GM23248 (cell line): ENCODE measurements around the gene STK36. TPM values are rescaled to one million over a fixed set of nuclear protein-coding genes. Genes with fewer than 3 reads are reported as not detected.

Experiments
- DNase-seq: peaks from one replicate; pipeline ENCODE4 v3.0.0-alpha.2; 2015
- H2AFZ ChIP-seq: fragments of 200-600 bp; sonication (generic); 2 replicates; pipeline ENCODE4 v1.6.1; 2016; ENCODE audit warnings: antibody characterized with exemption
- H3F3A ChIP-seq: fragments of 200-600 bp; sonication (generic); 2 replicates; pipeline ENCODE4 v1.6.1; 2016; ENCODE audit warnings: mild to moderate bottlenecking, antibody characterized with exemption, mixed run types; ENCODE audit not compliant: insufficient read depth
- H3K27ac ChIP-seq: fragments of 200-600 bp; sonication (generic); 2 replicates; pipeline ENCODE4 v1.5.1; 2016; ENCODE audit warnings: mild to moderate bottlenecking
- H3K27me3 ChIP-seq: fragments of 200-600 bp; sonication (generic); replicated peaks from 2 replicates; pipeline ENCODE4 v1.6.1; 2016; ENCODE audit warnings: mild to moderate bottlenecking; ENCODE audit not compliant: insufficient read depth
- H3K36me3 ChIP-seq: fragments of 200-600 bp; sonication (generic); 2 replicates; pipeline ENCODE4 v1.6.1; 2016; ENCODE audit warnings: low read depth, mild to moderate bottlenecking
- H3K4me1 ChIP-seq: fragments of 200-600 bp; sonication (generic); 2 replicates; pipeline ENCODE4 v1.6.1; 2016; ENCODE audit warnings: mild to moderate bottlenecking; ENCODE audit not compliant: insufficient read depth
- H3K4me2 ChIP-seq: fragments of 200-600 bp; sonication (generic); one replicate; pipeline ENCODE4 v1.6.1; 2016; ENCODE audit warnings: mild to moderate bottlenecking; ENCODE audit not compliant: unreplicated experiment
- H3K4me3 ChIP-seq: fragments of 200-600 bp; sonication (generic); 2 replicates; pipeline ENCODE4 v1.5.1; 2016; ENCODE audit warnings: mild to moderate bottlenecking
- H3K79me2 ChIP-seq: fragments of 200-600 bp; sonication (generic); 2 replicates; pipeline ENCODE4 v1.6.1; 2016; ENCODE audit warnings: mild to moderate bottlenecking; ENCODE audit not compliant: insufficient read depth
- H3K9ac ChIP-seq: fragments of 200-600 bp; sonication (generic); 2 replicates; pipeline ENCODE4 v1.6.1; 2016; ENCODE audit warnings: mild to moderate bottlenecking
- H3K9me2 ChIP-seq: fragments of 200-600 bp; sonication (generic); 2 replicates; pipeline ENCODE4 v1.6.1; 2016; ENCODE audit warnings: mixed run types, mild to moderate bottlenecking, moderate library complexity; ENCODE audit not compliant: insufficient read depth
- H3K9me3 ChIP-seq: fragments of 200-600 bp; sonication (generic); one replicate; pipeline ENCODE4 v1.6.1; 2017; ENCODE audit warnings: low read depth
- H4K20me1 ChIP-seq: fragments of 200-600 bp; sonication (generic); 2 replicates; pipeline ENCODE4 v1.6.0; 2016; ENCODE audit not compliant: insufficient read depth
- EZH2 ChIP-seq: fragments of 200-600 bp; sonication (generic); IDR thresholded peaks from 2 replicates; pipeline ENCODE4 v1.6.1; 2018; ENCODE audit warnings: antibody characterized with exemption, mild to moderate bottlenecking; ENCODE audit not compliant: insufficient read depth, poor library complexity, severe bottlenecking
- EZH2phosphoT487 ChIP-seq: fragments of 200-600 bp; sonication (generic); IDR thresholded peaks from 2 replicates; pipeline ENCODE4 v1.6.1; 2018; ENCODE audit warnings: antibody characterized with exemption, moderate library complexity, mild to moderate bottlenecking, low read depth; ENCODE audit not compliant: insufficient read depth
- WGBS, 2 experiments: methylation state at CpG; one replicate each; pipeline ENCODE4 v1.1.6; 2015 to 2017; ENCODE audit warnings: low lambda C conversion rate in 2 of 2, low coverage in 1 of 2; ENCODE audit errors: missing lambda C conversion rate in 2 of 2; 5-methylcytosine and 5-hydroxymethylcytosine counted together
- in situ Hi-C: fragments of 300-500 bp; cut with MboI; formaldehyde crosslinking; loops from 2 replicates; pipeline ENCODE4 v1.15.0; 2020
- polyA plus RNA-seq: library from polyadenylated mRNA; unstranded; fragments of >200 nt; fragmentation: Nextera tagmentation; extraction: Ambion mirVana; gene quantifications from 2 replicates; pipeline ENCODE4 v1.2.1, GENCODE V29; 2016
- total RNA-seq: library from RNA; depleted of rRNA; stranded (reverse); fragments of >200 nt; shearing (Covaris generic); gene quantifications from 2 replicates; pipeline ENCODE4 v1.2.3, GENCODE V29; 2014

Gene STK36
- total and polyA plus RNA-seq, 2 experiments from 2014 or later = 22.2 to 24.5 TPM

DNA sequence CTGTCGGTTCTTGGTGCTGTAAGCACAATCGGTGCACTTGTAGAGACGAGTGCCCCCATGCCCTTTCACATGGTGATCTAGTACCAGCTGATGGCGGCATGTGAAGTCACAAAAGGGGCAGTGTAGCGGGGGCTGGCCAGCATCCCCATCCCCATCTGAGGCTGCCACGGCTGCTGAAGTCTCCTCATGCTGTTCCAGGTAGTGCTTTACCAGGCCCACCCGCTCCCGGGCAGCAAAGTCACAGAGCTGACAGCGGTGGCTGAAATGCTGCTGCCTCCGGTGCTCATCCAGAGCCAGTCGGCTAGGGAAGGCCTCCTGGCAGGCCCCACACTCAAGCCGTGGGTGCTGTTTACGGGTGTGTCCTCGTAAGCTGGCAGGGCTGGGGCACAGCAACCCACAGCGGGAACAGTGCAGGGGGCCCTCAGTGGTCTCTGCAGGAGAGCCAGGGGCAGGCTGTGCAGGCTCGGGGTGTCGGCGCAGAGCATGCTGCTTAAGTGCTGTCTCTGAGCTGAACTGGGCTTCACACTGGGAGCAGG is 29.7 kb upstream of the STK36 start:
- Histone ChIP-seq H2AFZ (no peak overlapping the region), H3K79me2 (no peaks in the 10 kb centered on the region), H4K20me1 (no peaks in the 10 kb centered on the region), H3K4me2 (no peak overlapping the region), H3K27ac (no peak overlapping the region), H3K36me3 (peaks cover 18% of the 10 kb centered on the region), H3F3A (peaks cover 4% of the 10 kb centered on the region; the same call in 1 of the 2 replicates), H3K9me2 (no peaks in the 10 kb centered on the region), H3K4me1 (peaks cover 10% of the 10 kb centered on the region; the same call in 1 of the 2 replicates), H3K9ac (no peak overlapping the region), H3K4me3 (no peak overlapping the region), H3K27me3 (no peaks in the 10 kb centered on the region), H3K9me3 (no peaks in the 10 kb centered on the region)
- DNase-seq = no peak
- in situ Hi-C loops = no loop called here
- 91% methylated on average over 18 of the region's 18 CpGs for WGBS, 2 experiments
- TF ChIP-seq EZH2phosphoT487 = no peak
- TF ChIP-seq EZH2 = no peak

GRCh38 chr2:218642786-218643185 is 29.1 kb upstream of the STK36 start:
- no peaks in the 10 kb centered on the region for H3K79me2 ChIP-seq
- DNase-seq = no peak
- 89 to 93% methylated on average over 17 of the region's 17 CpGs for WGBS, 2 experiments
- in situ Hi-C loops = no loop called here
- no peak overlapping the region for H2AFZ ChIP-seq
- H4K20me1 ChIP-seq = no peaks in the 10 kb centered on the region
- H3K9ac ChIP-seq = no peak overlapping the region
- peaks cover 4% of the 10 kb centered on the region; the same call in 1 of the 2 replicates for H3F3A ChIP-seq
- no peak overlapping the region for H3K4me3 ChIP-seq
- H3K9me3 ChIP-seq = no peaks in the 10 kb centered on the region
- peaks cover 10% of the 10 kb centered on the region; the same call in 1 of the 2 replicates for H3K4me1 ChIP-seq
- no peak overlapping the region for H3K27ac ChIP-seq
- H3K36me3 ChIP-seq = peaks cover 14% of the 10 kb centered on the region
- H3K27me3 ChIP-seq = no peaks in the 10 kb centered on the region
- no peaks in the 10 kb centered on the region for H3K9me2 ChIP-seq
- no peak overlapping the region for H3K4me2 ChIP-seq
- no peak for TF ChIP-seq EZH2phosphoT487
- TF ChIP-seq EZH2 = no peak

- H3K9me3 ChIP-seq = no peaks in the 10 kb centered on the region
- no peaks in the 10 kb centered on the region for H3K27me3 ChIP-seq
- no peak overlapping the region for H3K4me2 ChIP-seq
- H3K4me1 ChIP-seq = peaks cover 10% of the 10 kb centered on the region; the same call in 1 of the 2 replicates
- H4K20me1 ChIP-seq = no peaks in the 10 kb centered on the region
- in situ Hi-C loops = no loop called here
- WGBS, 2 experiments = 84 to 85% methylated on average over 10 of the region's 10 CpGs
- no peak for DNase-seq
- peaks cover 19% of the 10 kb centered on the region for H3K36me3 ChIP-seq
- no peak overlapping the region for H2AFZ ChIP-seq
- H3K9me2 ChIP-seq = no peaks in the 10 kb centered on the region
- H3K4me3 ChIP-seq = no peak overlapping the region
- no peaks in the 10 kb centered on the region for H3K79me2 ChIP-seq
- no peak overlapping the region for H3K27ac ChIP-seq
- H3F3A ChIP-seq = peaks cover 4% of the 10 kb centered on the region; the same call in 1 of the 2 replicates
- H3K9ac ChIP-seq = no peak overlapping the region; the same call in 1 of the 2 replicates
- TF ChIP-seq EZH2phosphoT487 (no peak), EZH2 (no peak)
Measured at GRCh38 chr2:218643751-218644310, 28.1 kb upstream of the STK36 start.

DNA sequence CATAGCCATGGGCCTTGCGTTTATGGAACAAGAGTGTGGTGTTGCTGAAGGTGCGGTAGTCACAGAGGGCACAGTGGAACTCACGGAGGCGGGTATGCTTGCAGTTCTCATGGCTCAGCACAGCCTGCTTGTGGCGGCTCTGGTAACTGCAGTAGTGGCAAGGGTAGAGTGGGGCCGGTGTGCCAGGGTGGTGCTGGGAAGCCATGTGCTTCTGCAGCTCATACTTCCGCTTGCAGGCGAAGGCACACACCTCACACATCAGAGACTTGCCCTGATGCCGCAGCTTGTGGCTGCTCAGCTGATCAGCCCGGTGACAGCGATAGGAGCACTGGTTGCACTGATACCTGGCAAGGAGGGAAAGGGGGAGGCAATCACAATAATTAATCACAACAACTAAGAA is 27.2 kb upstream of the STK36 start:
- Histone ChIP-seq H3F3A (peaks cover 4% of the 10 kb centered on the region; the same call in 1 of the 2 replicates), H3K27ac (peak overlapping the region; percentile 96), H3K4me3 (no peak overlapping the region), H3K36me3 (peaks cover 16% of the 10 kb centered on the region), H3K9me2 (no peaks in the 10 kb centered on the region), H2AFZ (no peak overlapping the region), H3K9ac (peak overlapping the region; percentile 72), H3K4me1 (peaks cover 10% of the 10 kb centered on the region; the same call in 1 of the 2 replicates), H4K20me1 (no peaks in the 10 kb centered on the region), H3K79me2 (no peaks in the 10 kb centered on the region), H3K4me2 (no peak overlapping the region), H3K9me3 (no peaks in the 10 kb centered on the region), H3K27me3 (no peaks in the 10 kb centered on the region)
- no peak for TF ChIP-seq EZH2phosphoT487
- TF ChIP-seq EZH2 = no peak
- 82 to 83% methylated on average over 11 of the region's 11 CpGs for WGBS, 2 experiments
- in situ Hi-C loops = no loop called here
- DNase-seq = no peak
